WTC11 (cell line): Measurements from ENCODE around the gene COL9A1. TPM values are rescaled to one million over a fixed set of nuclear protein-coding genes. Genes with fewer than 3 reads are reported as not detected.

Experiments
- ATAC-seq: fragments of 200-7000 bp; cut with Tn5 transposase; 2 replicates; pipeline ENCODE4 v1.10.0; 2021; ENCODE audit warnings: mild to moderate bottlenecking, moderate library complexity
- CTCF ChIA-PET: fragments of 300-600 bp; sonication (Branson Sonifier 250); formaldehyde crosslinking; loops from one replicate; lab custom pipeline; 2021; ENCODE audit warnings: antibody characterized with exemption; lab: Charles Lee
- POLR2A ChIA-PET: fragments of 350-600 bp; sonication (Branson Sonifier 250); formaldehyde crosslinking; loops from one replicate; lab custom pipeline; 2021; ENCODE audit warnings: antibody characterized with exemption; lab: Charles Lee
- DNase-seq: peaks from one replicate; pipeline ENCODE4 v3.0.0; 2021; ENCODE audit warnings: low spot score
- H3K27ac Mint-ChIP-seq: 2 replicates; pipeline ENCODE4 v1.8.0; 2021; ENCODE audit warnings: mixed read lengths
- H3K27me3 Mint-ChIP-seq: 2 replicates; pipeline ENCODE4 v1.8.0; 2021; ENCODE audit warnings: low read depth, mild to moderate bottlenecking, moderate library complexity, mixed read lengths
- H3K36me3 Mint-ChIP-seq: 2 replicates; pipeline ENCODE4 v1.8.0; 2021; ENCODE audit warnings: mixed read lengths
- H3K4me1 Mint-ChIP-seq: 2 replicates; pipeline ENCODE4 v1.8.0; 2022; ENCODE audit warnings: mixed read lengths
- H3K4me3 Mint-ChIP-seq: 2 replicates; pipeline ENCODE4 v1.8.0; 2021; ENCODE audit warnings: mild to moderate bottlenecking, moderate library complexity, mixed read lengths
- H3K9me3 Mint-ChIP-seq: 2 replicates; pipeline ENCODE4 v1.8.0; 2021; ENCODE audit warnings: mixed read lengths
- AR ChIP-seq: fragments of 250-450 bp; sonication (Bioruptor Pico); IDR thresholded peaks from 2 replicates; pipeline ENCODE4 v1.9.0; 2021; ENCODE audit warnings: mild to moderate bottlenecking
- CTCF ChIP-seq: fragments of 200-600 bp; IDR thresholded peaks from 2 replicates; pipeline ENCODE4 v1.8.0; 2022; ENCODE audit warnings: antibody characterized with exemption
- E2F5 ChIP-seq: sonication (generic); formaldehyde crosslinking; IDR thresholded peaks from 2 replicates; pipeline ENCODE4 v1.8.1; 2022; ENCODE audit warnings: mild to moderate bottlenecking, moderate library complexity, missing genetic modification reagents
- EMX1 ChIP-seq: fragments of 250-450 bp; sonication (Bioruptor Pico); IDR thresholded peaks from 2 replicates; pipeline ENCODE4 v1.8.0; 2021; ENCODE audit warnings: mild to moderate bottlenecking
- JAZF1 ChIP-seq: fragments of 250-450 bp; sonication (Bioruptor Pico); IDR thresholded peaks from 2 replicates; pipeline ENCODE4 v1.9.0; 2021; ENCODE audit warnings: moderate library complexity, mild to moderate bottlenecking, inconsistent platforms
- MXD4 ChIP-seq: fragments of 250-450 bp; sonication (Bioruptor Pico); IDR thresholded peaks from 2 replicates; pipeline ENCODE4 v1.8.0; 2021; ENCODE audit warnings: mild to moderate bottlenecking, moderate library complexity, borderline replicate concordance
- NFATC4 ChIP-seq: fragments of 250-450 bp; sonication (Bioruptor Pico); IDR thresholded peaks from 2 replicates; pipeline ENCODE4 v1.9.0; 2021; ENCODE audit warnings: mild to moderate bottlenecking
- NFE2L1 ChIP-seq: sonication (generic); formaldehyde crosslinking; IDR thresholded peaks from 2 replicates; pipeline ENCODE4 v1.8.1; 2023; ENCODE audit warnings: missing genetic modification reagents
- OVOL2 ChIP-seq: fragments of 250-450 bp; sonication (Bioruptor Pico); IDR thresholded peaks from 2 replicates; pipeline ENCODE4 v1.9.0; 2021; ENCODE audit warnings: mild to moderate bottlenecking, borderline replicate concordance
- RELA ChIP-seq: sonication (generic); formaldehyde crosslinking; IDR thresholded peaks from 2 replicates; pipeline ENCODE4 v1.8.1; 2022; ENCODE audit warnings: missing genetic modification reagents, mild to moderate bottlenecking, borderline replicate concordance
- STAT6 ChIP-seq: sonication (generic); formaldehyde crosslinking; conservative IDR thresholded peaks from 2 replicates; pipeline ENCODE4 v1.8.1; 2023; ENCODE audit warnings: mild to moderate bottlenecking, low read depth, missing genetic modification reagents, moderate library complexity
- TEAD4 ChIP-seq: sonication (generic); formaldehyde crosslinking; IDR thresholded peaks from 2 replicates; pipeline ENCODE4 v1.8.0; 2022; ENCODE audit warnings: mild to moderate bottlenecking, missing genetic modification reagents
- USF1 ChIP-seq: sonication (generic); formaldehyde crosslinking; IDR thresholded peaks from 2 replicates; pipeline ENCODE4 v1.8.0; 2022; ENCODE audit warnings: mild to moderate bottlenecking, missing genetic modification reagents
- USF2 ChIP-seq: sonication (generic); formaldehyde crosslinking; IDR thresholded peaks from 2 replicates; pipeline ENCODE4 v1.8.1; 2023; ENCODE audit warnings: mild to moderate bottlenecking, missing genetic modification reagents, moderate library complexity
- ZMAT4 ChIP-seq: fragments of 250-450 bp; sonication (Bioruptor Pico); IDR thresholded peaks from 2 replicates; pipeline ENCODE4 v1.9.0; 2021; ENCODE audit warnings: mild to moderate bottlenecking
- ZNF121 ChIP-seq: sonication (generic); formaldehyde crosslinking; IDR thresholded peaks from 2 replicates; pipeline ENCODE4 v1.8.0; 2023; ENCODE audit warnings: missing genetic modification reagents
- ZNF219 ChIP-seq: sonication (generic); formaldehyde crosslinking; IDR thresholded peaks from 2 replicates; pipeline ENCODE4 v1.8.0; 2023; ENCODE audit warnings: missing genetic modification reagents, mild to moderate bottlenecking, borderline replicate concordance
- ZNF512 ChIP-seq: sonication (generic); formaldehyde crosslinking; IDR thresholded peaks from 2 replicates; pipeline ENCODE4 v1.8.1; 2022; ENCODE audit warnings: missing genetic modification reagents, borderline replicate concordance
- total RNA-seq: library from RNA; stranded (reverse); gene quantifications from 3 replicates; pipeline ENCODE4 v1.2.3, GENCODE V29; 2021

The COL9A1 gene
- total RNA-seq, 1 experiment from 2014 or later = 9.0 TPM

- TF ChIP-seq USF2 (CRISPR knock-in tag) = no peak
- TF ChIP-seq NFE2L1 = no peak
Observed at GRCh38 chr6:70176842-70177550, 125.9 kb downstream of the COL9A1 start (continued).

GRCh38 chr6:70175770-70176169, 127.1 kb downstream of the COL9A1 start:
- Mint-ChIP-seq H3K36me3 (no peaks in the 10 kb centered on the region), H3K9me3 (peaks cover 7% of the 10 kb centered on the region; the same call in 1 of the 2 replicates), H3K27me3 (no peaks in the 10 kb centered on the region), H3K4me1 (no peaks in the 10 kb centered on the region), H3K4me3 (no peak overlapping the region), H3K27ac (no peak overlapping the region)
- no peak for TF ChIP-seq NFATC4 (CRISPR knock-in tag)
- TF ChIP-seq JAZF1 (CRISPR knock-in tag) = no peak
- no peak for TF ChIP-seq AR (CRISPR knock-in tag)
- no peak for TF ChIP-seq ZNF512
- no peak for TF ChIP-seq ZNF121
- no peak for TF ChIP-seq MXD4 (CRISPR knock-in tag)
- no peak for TF ChIP-seq OVOL2 (CRISPR knock-in tag)
- TF ChIP-seq EMX1 (CRISPR knock-in tag) = no peak
- no peak for TF ChIP-seq E2F5 (CRISPR knock-in tag)
- no peak for TF ChIP-seq USF1 (CRISPR knock-in tag)
- no peak for TF ChIP-seq ZNF219
- TF ChIP-seq TEAD4 (CRISPR knock-in tag) = no peak
- ChIA-PET CTCF (no interaction called here), POLR2A (no interaction called here)
- no peak for ATAC-seq
- DNase-seq = no peak

GRCh38 chr6:70172252-70172651, 130.6 kb downstream of the COL9A1 start:
- Mint-ChIP-seq H3K27me3 (no peaks in the 10 kb centered on the region), H3K9me3 (no peaks in the 10 kb centered on the region), H3K36me3 (no peaks in the 10 kb centered on the region), H3K27ac (no peak overlapping the region), H3K4me1 (no peaks in the 10 kb centered on the region), H3K4me3 (no peak overlapping the region)
- ChIA-PET CTCF (no interaction called here), POLR2A (no interaction called here)
- ATAC-seq (peak; percentile 56; the same call in 1 of the 2 replicates), DNase-seq (no peak)
- TF ChIP-seq STAT6 (CRISPR knock-in tag) = no peak
- TF ChIP-seq ZMAT4 = no peak
- TF ChIP-seq CTCF = no peak
- TF ChIP-seq RELA = no peak
